Ammon's horn (tissue), 1 donor: Measurements from ENCODE around the gene SPATA31A7.
"Not testable (repeated sequence)": the region's sequence is repeated elsewhere in the genome, so short reads cannot be mapped to it uniquely, and the experiment has no call there.

Experiments
- DNase-seq: peaks from one replicate; pipeline ENCODE4 v3.0.0-alpha.2; 2016; ENCODE audit warnings: low spot score

SPATA31A7 gene

DNA sequence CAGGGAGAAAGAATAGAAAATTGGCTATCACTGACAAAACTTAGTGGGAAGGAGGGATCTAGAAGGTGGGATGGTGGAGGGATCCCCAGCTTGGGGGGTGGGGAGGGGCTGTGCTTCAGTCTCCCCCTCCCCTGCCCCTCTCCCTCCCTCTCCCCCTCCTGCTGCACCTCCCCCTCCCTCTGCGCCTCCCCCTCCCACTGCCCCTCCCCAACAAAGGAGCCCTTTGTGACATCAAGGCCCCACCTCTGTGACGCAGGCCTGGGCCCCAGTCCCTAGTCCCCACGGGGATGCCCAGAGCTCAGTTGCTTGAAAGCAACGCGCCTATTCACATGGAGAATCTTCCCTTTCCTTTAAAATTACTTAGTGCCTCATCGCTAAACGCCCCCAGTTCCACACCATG lies at the start of gene SPATA31A7:
Gene SPATA31A7 (plus strand): TSS at position 301 of the 400 bp plus-strand sequence. CDS start 29 bp downstream, at position 330.
- not testable (repeated sequence) for DNase-seq

DNA sequence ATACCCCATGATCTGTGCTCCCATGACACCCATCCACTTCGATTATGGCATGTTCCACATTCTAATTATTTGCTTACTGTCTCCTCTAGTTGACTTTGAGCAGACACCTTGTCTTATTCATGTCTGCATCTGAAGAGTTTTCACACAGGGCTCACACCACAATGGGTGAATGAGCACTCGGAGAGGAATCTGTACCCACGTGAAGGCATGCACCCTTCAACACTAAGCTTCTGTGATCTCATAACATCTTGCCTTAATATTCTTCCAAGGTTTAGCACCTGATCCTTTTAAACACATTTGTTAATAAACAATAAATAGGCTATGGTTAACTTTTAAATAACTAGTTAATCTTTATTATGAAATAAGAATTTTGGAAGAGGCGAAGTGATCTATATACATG lies 36.6 kb downstream of the SPATA31A7 start:
- not testable (repeated sequence) for DNase-seq
